Limb (tissue), 2 donors: ENCODE data around the gene GPR142.

ENCODE experiments used
- DNase-seq, 2 donors: peaks; one replicate each; pipeline ENCODE4 v3.0.0-alpha.2; 2016; ENCODE audit errors: extremely low spot score in 2 of 2

The GPR142 gene

GRCh38 chr17:74369665-74370490 is 2.6 kb downstream of the GPR142 start:
- no peak for DNase-seq

GRCh38 chr17:74371653-74372147 is 4.4 kb downstream of the GPR142 start:
- no peak for DNase-seq

- DNase-seq, result no peak
These were observed 5.1 kb downstream of the GPR142 start for GRCh38 chr17:74372426-74372825.

GRCh38 chr17:74373838-74374606 is 6.7 kb downstream of the GPR142 start:
- peak in 1 of 2 donors; percentile 31 for DNase-seq

- no peak for DNase-seq
These were observed 7.6 kb downstream of the GPR142 start for GRCh38 chr17:74374858-74375257.

GRCh38 chr17:74379495-74380085 is 12.3 kb downstream of the GPR142 start:
- DNase-seq, result peak; percentile 91 to 97

GRCh38 chr17:74380086-74380958 is 13.0 kb downstream of the GPR142 start:
- peak in 1 of 2 donors; percentile 67 for DNase-seq

- DNase-seq, result peak in 1 of 2 donors; percentile 26
These were observed 13.9 kb downstream of the GPR142 start for GRCh38 chr17:74380959-74381808.

GRCh38 chr17:74383141-74383540 is 15.8 kb downstream of the GPR142 start:
- DNase-seq, result no peak

GRCh38 chr17:74385201-74385600 is 17.9 kb downstream of the GPR142 start:
- DNase-seq, result no peak

GRCh38 chr17:74386386-74386785 is 19.1 kb downstream of the GPR142 start:
- no peak for DNase-seq

GRCh38 chr17:74387365-74388218 is 20.3 kb downstream of the GPR142 start:
- DNase-seq, result no peak

GRCh38 chr17:74389084-74389753 is 21.9 kb downstream of the GPR142 start:
- no peak for DNase-seq

GRCh38 chr17:74389937-74390679 is 22.8 kb downstream of the GPR142 start:
- DNase-seq, result no peak

- no peak for DNase-seq
These were observed 23.7 kb downstream of the GPR142 start for GRCh38 chr17:74390680-74391653.

GRCh38 chr17:74391771-74392170 is 24.5 kb downstream of the GPR142 start:
- no peak for DNase-seq

- DNase-seq, result no peak
These were observed 25.5 kb downstream of the GPR142 start for GRCh38 chr17:74392848-74393247.
